Tibial nerve (tissue), 4 donors: Measurements from ENCODE around the gene NRDE2. TPM values are rescaled to one million over a fixed set of nuclear protein-coding genes. Genes with fewer than 3 reads are reported as not detected.

Experiments
- DNase-seq, 2 donors: peaks; one replicate each; pipeline ENCODE4 v3.0.0-alpha.2; 2019; ENCODE audit warnings: low spot score in 2 of 2
- H3K27ac ChIP-seq, 4 donors: fragments of 200-600 bp; sonication (generic) in 3 of 4; one replicate each; pipeline ENCODE4 v1.5.1; 2017 to 2019; ENCODE audit warnings: mild to moderate bottlenecking in 1 of 4
- H3K27me3 ChIP-seq, 2 donors: fragments of 200-600 bp; sonication (generic) in 1 of 2; one replicate each; pipeline versions ENCODE4 v1.5.1 to v1.6.0; 2017 to 2019
- H3K36me3 ChIP-seq, 3 donors: fragments of 200-600 bp; sonication (generic); one replicate each; pipeline ENCODE4 v1.5.1; 2018 to 2019
- H3K4me1 ChIP-seq, 4 donors: fragments of 200-600 bp; sonication (generic) in 3 of 4; one replicate each; pipeline ENCODE4 v1.5.1; 2017 to 2019
- H3K4me3 ChIP-seq, 4 donors: fragments of 200-600 bp; sonication (generic) in 3 of 4; one replicate each; pipeline ENCODE4 v1.5.1; 2017 to 2019; ENCODE audit warnings: mild to moderate bottlenecking in 1 of 4, moderate library complexity in 1 of 4
- H3K9me3 ChIP-seq, 4 donors: fragments of 200-600 bp; sonication (generic) in 3 of 4; one replicate each; pipeline ENCODE4 v1.5.1; 2017 to 2019
- CTCF ChIP-seq, 5 experiments: fragments of 200-600 bp in 3 of 5; fragments of 450-650 bp in 2 of 5; sonication (generic) in 3 of 5; IDR thresholded peaks; one replicate each; pipeline ENCODE4 v1.5.1; 2016 to 2019; ENCODE audit warnings: antibody characterized with exemption in 5 of 5, mild to moderate bottlenecking in 3 of 5, moderate library complexity in 2 of 5
- EP300 ChIP-seq, 2 donors: sonication (generic); formaldehyde crosslinking; IDR thresholded peaks; one replicate each; pipeline ENCODE4 v1.6.1; 2017; ENCODE audit warnings: antibody characterized with exemption in 2 of 2, mild to moderate bottlenecking in 1 of 2
- POLR2A ChIP-seq, 2 donors: fragments of 450-650 bp; IDR thresholded peaks; one replicate each; pipeline ENCODE4 v1.6.1; 2017; ENCODE audit warnings: antibody characterized with exemption in 2 of 2, mild to moderate bottlenecking in 2 of 2, moderate library complexity in 2 of 2
- WGBS, 2 donors: methylation state at CpG; one replicate each; pipeline ENCODE4 v1.1.5; 2018; 5-methylcytosine and 5-hydroxymethylcytosine counted together
- total RNA-seq, 4 donors: library from RNA; depleted of rRNA; stranded (reverse); fragments of >200 nt; gene quantifications; one replicate each; pipeline ENCODE4 v1.1.0, GENCODE V29; 2016

The NRDE2 gene
- total RNA-seq, 4 donors from 2014 or later = 15.7 to 18.9 (median 17.2) TPM

GRCh38 chr14:90291699-90292098, 40.0 kb downstream of the NRDE2 start:
- Histone ChIP-seq H3K36me3 (peaks cover 0 to 81% (median 9%) of the 10 kb centered on the region in 3 donors), H3K4me3 (no peak overlapping the region), H3K27ac (no peak overlapping the region), H3K9me3 (no peaks in the 10 kb centered on the region), H3K27me3 (no peaks in the 10 kb centered on the region), H3K4me1 (peaks cover 0 to 37% (median 16%) of the 10 kb centered on the region in 4 donors)
- 75 to 79% methylated on average over 7 of the region's 7 CpGs for WGBS, 2 donors
- no peak for DNase-seq
- no peak for TF ChIP-seq EP300 (IDR thresholded peaks at IDR 0.05)
- TF ChIP-seq CTCF (IDR thresholded peaks at IDR 0.05) = no peak
- no peak for TF ChIP-seq POLR2A (IDR thresholded peaks at IDR 0.05)

DNA sequence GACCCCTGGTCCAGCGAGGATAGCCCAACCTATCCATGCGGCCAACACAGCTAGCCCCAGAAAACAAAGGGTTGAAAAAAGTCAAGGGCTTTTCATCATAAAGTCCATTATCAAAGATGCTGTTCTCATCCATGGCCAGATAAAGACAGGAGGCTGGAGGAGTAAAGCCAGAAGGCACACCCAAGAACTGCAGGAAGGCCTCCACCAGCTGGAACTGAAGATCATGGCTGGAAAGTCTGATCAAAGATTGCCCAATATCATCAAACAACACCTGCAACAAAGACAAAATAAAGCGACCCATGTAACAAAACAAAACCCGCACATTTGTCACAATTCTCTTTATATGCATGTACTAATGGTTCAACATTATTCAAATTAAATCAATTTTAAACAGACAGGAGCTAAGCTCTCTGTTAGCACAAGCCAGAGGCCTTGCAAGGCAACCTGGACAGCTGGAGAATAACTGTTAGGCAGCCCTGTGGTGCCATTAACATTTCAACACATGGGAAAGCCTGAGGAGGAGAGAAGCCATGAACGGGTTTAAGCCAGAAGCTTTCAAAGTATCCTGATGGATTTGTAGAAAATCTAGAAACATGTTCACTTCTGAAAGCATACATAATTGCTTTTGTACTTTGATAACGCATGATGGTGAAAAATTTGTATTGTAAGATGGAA, 41.3 kb downstream of the NRDE2 start:
- DNase-seq = no peak
- H3K27me3 ChIP-seq = no peaks in the 10 kb centered on the region
- peaks cover 0 to 26% (median 15%) of the 10 kb centered on the region in 4 donors for H3K4me1 ChIP-seq
- no peak overlapping the region for H3K4me3 ChIP-seq
- peaks cover 0 to 82% (median 9%) of the 10 kb centered on the region in 3 donors for H3K36me3 ChIP-seq
- H3K9me3 ChIP-seq = no peaks in the 10 kb centered on the region
- H3K27ac ChIP-seq = peak overlapping the region in 2 of 4 donors; percentile 11 to 15
- WGBS, 2 donors = 88 to 89% methylated on average over 6 of the region's 6 CpGs
- no peak for TF ChIP-seq CTCF (IDR thresholded peaks at IDR 0.05)
- no peak for TF ChIP-seq POLR2A (IDR thresholded peaks at IDR 0.05)
- no peak for TF ChIP-seq EP300 (IDR thresholded peaks at IDR 0.05)

DNA sequence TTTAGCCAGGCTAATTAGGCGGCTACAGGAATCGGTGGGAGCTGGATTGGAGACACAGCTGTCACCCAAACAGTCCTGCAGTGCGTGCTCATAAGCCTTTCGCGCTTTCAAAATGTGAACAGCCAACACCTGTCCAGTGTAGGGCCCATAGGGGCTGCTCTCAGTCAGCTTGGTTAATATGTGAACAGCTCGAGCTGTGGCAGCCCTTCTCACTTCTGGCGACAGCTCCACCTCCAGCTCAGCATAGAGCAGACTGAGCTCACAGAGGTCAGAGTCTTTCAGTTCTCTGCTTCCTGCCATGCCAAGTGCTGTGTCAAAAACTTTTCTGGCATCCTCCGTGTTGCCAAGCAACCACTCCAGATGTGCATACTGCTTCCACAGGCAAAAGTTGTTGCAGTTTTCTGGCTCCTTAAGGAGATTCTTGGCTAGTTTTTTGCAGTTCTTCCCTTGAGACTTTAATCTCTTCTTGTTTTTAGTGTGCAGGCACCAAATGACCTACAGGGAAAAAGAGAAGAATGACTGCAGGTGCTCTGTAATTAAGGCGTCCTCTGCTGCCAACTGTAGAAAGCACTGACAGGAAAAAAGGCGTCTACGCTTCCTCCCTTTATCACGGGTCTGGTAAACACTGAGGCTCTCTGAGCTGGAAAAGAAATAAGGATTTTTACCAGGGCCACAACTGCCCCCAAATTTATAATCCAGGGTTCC, 42.9 kb downstream of the NRDE2 start:
- Histone ChIP-seq H3K4me1 (peaks cover 0 to 26% (median 15%) of the 10 kb centered on the region in 4 donors), H3K27me3 (no peaks in the 10 kb centered on the region), H3K36me3 (peaks cover 0 to 74% (median 9%) of the 10 kb centered on the region in 3 donors), H3K4me3 (no peak overlapping the region), H3K9me3 (no peaks in the 10 kb centered on the region), H3K27ac (peak overlapping the region in 3 of 4 donors; percentile 48 to 90 (median 82))
- DNase-seq = no peak
- 61 to 66% methylated on average over 12 of the region's 12 CpGs for WGBS, 2 donors
- TF ChIP-seq EP300 (IDR thresholded peaks at IDR 0.05) (peak in 1 of 2 donors; percentile 24), POLR2A (IDR thresholded peaks at IDR 0.05) (no peak)

DNA sequence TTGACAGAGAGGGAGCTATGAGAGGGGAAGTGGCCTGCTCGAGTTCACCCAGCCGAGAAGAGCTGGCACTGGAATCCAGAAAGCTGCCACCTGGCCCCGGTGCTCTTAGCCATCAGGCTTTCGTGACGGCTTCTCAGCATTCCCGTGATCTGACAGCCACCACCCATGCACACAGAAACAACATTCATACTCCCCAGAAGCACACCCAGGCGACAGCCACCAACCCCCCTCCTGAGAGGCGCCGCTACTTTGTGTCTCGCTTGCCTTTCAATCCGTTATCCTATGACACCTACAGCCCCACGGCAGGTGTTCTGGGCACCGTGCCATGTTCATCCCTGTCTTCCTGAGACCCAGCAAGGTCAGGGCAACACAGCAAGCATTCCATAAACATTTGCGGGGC, 44.0 kb downstream of the NRDE2 start:
- Histone ChIP-seq H3K27me3 (no peaks in the 10 kb centered on the region), H3K4me3 (no peak overlapping the region), H3K9me3 (no peaks in the 10 kb centered on the region), H3K27ac (peak overlapping the region; percentile 14 to 90 (median 65)), H3K4me1 (peaks cover 0 to 26% (median 15%) of the 10 kb centered on the region in 4 donors), H3K36me3 (peaks cover 0 to 74% (median 9%) of the 10 kb centered on the region in 3 donors)
- no peak for DNase-seq
- WGBS, 2 donors = 45 to 72% methylated on average over 14 of the region's 14 CpGs
- TF ChIP-seq EP300 (IDR thresholded peaks at IDR 0.05) = no peak
- no peak for TF ChIP-seq CTCF (IDR thresholded peaks at IDR 0.05)
- no peak for TF ChIP-seq POLR2A (IDR thresholded peaks at IDR 0.05)

DNA sequence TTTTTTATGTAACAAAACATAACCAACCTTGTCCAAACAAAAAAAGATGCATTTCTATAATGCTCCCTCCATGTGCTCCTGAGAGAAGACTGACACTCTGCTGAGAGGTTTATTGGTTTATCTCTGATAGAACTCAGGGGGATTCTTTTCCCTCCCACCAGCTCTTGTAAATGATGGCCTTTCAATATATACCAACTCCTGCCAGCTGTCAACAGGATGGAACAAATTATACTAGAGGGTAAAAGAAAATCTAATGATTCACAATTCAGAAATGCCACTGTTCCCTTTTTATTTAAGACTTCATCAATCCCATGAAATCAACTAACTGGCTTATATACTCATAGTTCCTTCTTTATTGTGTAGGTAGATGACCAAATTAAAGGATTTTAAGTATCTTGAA, 50.0 kb downstream of the NRDE2 start:
- Histone ChIP-seq H3K36me3 (peaks cover 2 to 82% (median 13%) of the 10 kb centered on the region in 3 donors), H3K4me3 (no peak overlapping the region), H3K27ac (no peak overlapping the region), H3K27me3 (no peaks in the 10 kb centered on the region), H3K9me3 (no peaks in the 10 kb centered on the region), H3K4me1 (peaks cover 0 to 6% (median under 1%) of the 10 kb centered on the region in 4 donors)
- no peak for TF ChIP-seq POLR2A (IDR thresholded peaks at IDR 0.05)
- no peak for TF ChIP-seq EP300 (IDR thresholded peaks at IDR 0.05)
- no peak for TF ChIP-seq CTCF (IDR thresholded peaks at IDR 0.05)
- no peak for DNase-seq
